A673 (cell line): ENCODE results near the gene ACOT11. TPM values are rescaled to one million over a fixed set of nuclear protein-coding genes. Genes with fewer than 3 reads are reported as not detected.

Experiments used
- BruUV-seq: library from RNA; stranded (reverse); fragments of 400-500 nt; replicated peaks from 2 replicates; lab custom pipeline; 2021; lab: Mats Ljungman, UMichigan
- CTCF ChIA-PET: fragments of 300-600 bp; sonication (Branson Sonifier 250); formaldehyde crosslinking; loops from one replicate; lab custom pipeline; 2022; ENCODE audit warnings: antibody characterized with exemption; lab: Charles Lee
- POLR2A ChIA-PET: fragments of 300-600 bp; sonication (Branson Sonifier 250); formaldehyde crosslinking; loops from one replicate; lab custom pipeline; 2022; ENCODE audit warnings: antibody characterized with exemption; ENCODE audit not compliant: low non-redundant PET; lab: Charles Lee
- DNase-seq: peaks from one replicate; pipeline ENCODE4 v3.0.0-alpha.2; 2015; ENCODE audit warnings: low spot score
- H3K27ac ChIP-seq: fragments of 200-600 bp; sonication (generic); 2 replicates; pipeline ENCODE4 v1.5.1; 2016; ENCODE audit warnings: mixed run types, low read depth, mild to moderate bottlenecking, mixed read lengths, antibody characterized with exemption, low read length; ENCODE audit not compliant: poor library complexity, severe bottlenecking
- H3K27me3 ChIP-seq: fragments of 200-600 bp; sonication (generic); replicated peaks from 2 replicates; pipeline ENCODE4 v1.6.1; 2017; ENCODE audit warnings: mixed run types, low read depth, mild to moderate bottlenecking, mixed read lengths, antibody characterized with exemption, low read length; ENCODE audit not compliant: insufficient read depth, poor library complexity
- H3K36me3 ChIP-seq: fragments of 200-600 bp; sonication (generic); 2 replicates; pipeline ENCODE4 v1.6.1; 2016; ENCODE audit warnings: mixed run types, mild to moderate bottlenecking, mixed read lengths, antibody characterized with exemption, low read length; ENCODE audit not compliant: insufficient read depth, poor library complexity, severe bottlenecking
- H3K4me1 ChIP-seq: fragments of 200-600 bp; sonication (generic); 2 replicates; pipeline ENCODE4 v1.6.1; 2017; ENCODE audit warnings: mixed run types, mild to moderate bottlenecking, mixed read lengths, antibody characterized with exemption, low read length; ENCODE audit not compliant: insufficient read depth, poor library complexity, severe bottlenecking
- H3K4me3 ChIP-seq: fragments of 200-600 bp; sonication (generic); 2 replicates; pipeline ENCODE4 v1.5.1; 2016; ENCODE audit warnings: low read depth, mixed run types, mild to moderate bottlenecking, mixed read lengths, low read length; ENCODE audit not compliant: poor library complexity, severe bottlenecking
- H3K9me3 ChIP-seq: fragments of 200-600 bp; sonication (generic); 2 replicates; pipeline ENCODE4 v1.6.1; 2016; ENCODE audit warnings: mixed run types, low read depth, mild to moderate bottlenecking, mixed read lengths, antibody characterized with exemption, low read length; ENCODE audit not compliant: poor library complexity, severe bottlenecking
- EZH2 ChIP-seq: fragments of 200-600 bp; sonication (generic); IDR thresholded peaks from 2 replicates; pipeline ENCODE4 v1.6.1; 2017; ENCODE audit warnings: borderline replicate concordance, low read depth, mild to moderate bottlenecking, mixed read lengths, antibody characterized with exemption, low read length; ENCODE audit not compliant: poor library complexity, severe bottlenecking
- intact Hi-C: fragments of 100-400 bp; cut with micrococcal nuclease; formaldehyde crosslinking; loops from one replicate; pipeline ENCODE4 v1.10.0; 2022; ENCODE audit not compliant: unreplicated experiment
- total RNA-seq: library from RNA; stranded (reverse); gene quantifications from 2 replicates; pipeline ENCODE4 v1.2.3, GENCODE V29; 2021
- TF ChIP-seq, protein P1 (sequence below): fragments of 300-800, 200-600 bp; sonication (generic); conservative IDR thresholded peaks from 2 replicates; pipeline ENCODE4 v1.5.1; 2017; ENCODE audit warnings: low read depth, mild to moderate bottlenecking, antibody characterized with exemption, low read length, moderate library complexity, mixed read lengths

ACOT11 gene
- total RNA-seq, 1 experiment from 2014 or later: 5.6 TPM

GRCh38 chr1:54652168-54652567, 104.1 kb downstream of the ACOT11 start:
- H3K27me3 ChIP-seq: peaks cover 7% of the 10 kb centered on the region
- TF ChIP-seq, protein P1, sequence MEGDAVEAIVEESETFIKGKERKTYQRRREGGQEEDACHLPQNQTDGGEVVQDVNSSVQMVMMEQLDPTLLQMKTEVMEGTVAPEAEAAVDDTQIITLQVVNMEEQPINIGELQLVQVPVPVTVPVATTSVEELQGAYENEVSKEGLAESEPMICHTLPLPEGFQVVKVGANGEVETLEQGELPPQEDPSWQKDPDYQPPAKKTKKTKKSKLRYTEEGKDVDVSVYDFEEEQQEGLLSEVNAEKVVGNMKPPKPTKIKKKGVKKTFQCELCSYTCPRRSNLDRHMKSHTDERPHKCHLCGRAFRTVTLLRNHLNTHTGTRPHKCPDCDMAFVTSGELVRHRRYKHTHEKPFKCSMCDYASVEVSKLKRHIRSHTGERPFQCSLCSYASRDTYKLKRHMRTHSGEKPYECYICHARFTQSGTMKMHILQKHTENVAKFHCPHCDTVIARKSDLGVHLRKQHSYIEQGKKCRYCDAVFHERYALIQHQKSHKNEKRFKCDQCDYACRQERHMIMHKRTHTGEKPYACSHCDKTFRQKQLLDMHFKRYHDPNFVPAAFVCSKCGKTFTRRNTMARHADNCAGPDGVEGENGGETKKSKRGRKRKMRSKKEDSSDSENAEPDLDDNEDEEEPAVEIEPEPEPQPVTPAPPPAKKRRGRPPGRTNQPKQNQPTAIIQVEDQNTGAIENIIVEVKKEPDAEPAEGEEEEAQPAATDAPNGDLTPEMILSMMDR: no peak
- TF ChIP-seq EZH2: no peak
- no peak overlapping the region for H3K4me3 ChIP-seq
- CTCF ChIA-PET: no interaction called here
- no TSS peak for BruUV-seq
- POLR2A ChIA-PET: no interaction called here
- DNase-seq: no peak
- no peaks in the 10 kb centered on the region for H3K36me3 ChIP-seq
- intact Hi-C loops: no loop called here
- no peak overlapping the region for H3K27ac ChIP-seq
- no peaks in the 10 kb centered on the region for H3K4me1 ChIP-seq
- H3K9me3 ChIP-seq: no peaks in the 10 kb centered on the region

- TF ChIP-seq, protein P1: no peak
- no peak for TF ChIP-seq EZH2
- Histone ChIP-seq H3K4me3 (no peak overlapping the region), H3K9me3 (peaks cover 6% of the 10 kb centered on the region), H3K27me3 (peaks cover 7% of the 10 kb centered on the region), H3K4me1 (no peaks in the 10 kb centered on the region), H3K27ac (no peak overlapping the region), H3K36me3 (no peaks in the 10 kb centered on the region)
- no peak for DNase-seq
- no TSS peak for BruUV-seq
- ChIA-PET CTCF (no interaction called here), POLR2A (interaction anchor here (0.7 kb wide), 1 partner anchor 1022 kb away, joined by 3 read pairs; no protein-coding TSS in a partner anchor)
- intact Hi-C loops: no loop called here
These were observed 105.0 kb downstream of the ACOT11 start for GRCh38 chr1:54653036-54653435.

DNA sequence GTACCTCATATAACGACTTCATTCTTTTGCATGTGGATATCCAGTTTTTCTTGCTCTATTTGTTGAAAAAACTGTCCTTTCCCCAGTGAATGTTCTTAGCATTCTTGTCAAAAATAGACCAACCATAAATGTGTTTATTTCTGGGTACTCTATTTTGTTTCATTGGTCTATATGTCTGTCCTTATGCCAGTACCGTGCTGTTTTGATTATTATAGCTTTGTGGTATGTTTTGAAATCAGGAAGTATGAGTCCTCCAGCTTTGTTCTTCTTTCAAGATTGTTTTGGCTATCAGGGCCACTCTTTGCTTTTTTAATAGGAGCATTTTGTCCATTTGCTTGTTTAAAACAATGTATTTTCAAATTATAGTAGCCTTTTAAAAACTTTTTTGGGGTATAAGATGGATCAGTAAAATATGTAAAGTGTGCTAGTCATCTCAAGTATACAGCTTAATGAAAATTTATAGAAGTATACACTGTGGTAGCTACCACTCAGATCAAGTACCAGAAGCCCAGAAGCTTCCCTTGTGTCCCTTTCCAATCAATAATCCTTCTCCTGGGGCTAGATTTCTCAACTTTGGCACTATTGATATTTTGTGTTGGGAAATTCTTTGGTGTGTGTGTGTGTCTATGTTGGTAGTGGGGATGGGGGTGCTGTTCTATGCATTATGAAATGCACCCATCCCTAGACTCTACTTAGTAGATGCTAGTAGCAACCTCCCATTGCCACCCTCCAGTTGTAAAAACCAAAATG, 110.3 kb downstream of the ACOT11 start:
- Histone ChIP-seq H3K4me1 (no peaks in the 10 kb centered on the region), H3K9me3 (peaks cover 11% of the 10 kb centered on the region), H3K36me3 (no peaks in the 10 kb centered on the region), H3K27ac (no peak overlapping the region), H3K27me3 (no peaks in the 10 kb centered on the region), H3K4me3 (no peak overlapping the region)
- TF ChIP-seq, protein P1: no peak
- no peak for TF ChIP-seq EZH2
- CTCF ChIA-PET: no interaction called here
- no TSS peak for BruUV-seq
- no peak for DNase-seq
- intact Hi-C loops: no loop called here
- POLR2A ChIA-PET: no interaction called here

Other genes with a start within 250 kb of the ACOT11 start
- 43.0 and 55.1 TPM in 2 replicates for gene SSBP3, start 141.8 kb upstream of the ACOT11 start, total RNA-seq
- gene FAM151A, start 75.3 kb downstream of the ACOT11 start, total RNA-seq: not detected in 2 replicates
- gene MROH7, start 93.6 kb downstream of the ACOT11 start, total RNA-seq: 0.42 TPM in 1 of 2 replicates, not detected in the other
- 25.5 and 26.1 TPM in 2 replicates for gene TTC4, start 167.6 kb downstream of the ACOT11 start, total RNA-seq
- gene PARS2, start 216.3 kb downstream of the ACOT11 start, total RNA-seq: 6.9 and 7.0 TPM in 2 replicates